ENCODE measurements around the gene LRRC45. TPM values are rescaled to one million over a fixed set of nuclear protein-coding genes. Genes with fewer than 3 reads are reported as not detected.

The LRRC45 gene
- total and polyA plus RNA-seq, 9 of the 15 experiments (the other 6 are each of a cell fraction or from before 2014, with no cell fraction given) = 3.5 to 21.5 (median 11.2) TPM; not detected in 2

DNA sequence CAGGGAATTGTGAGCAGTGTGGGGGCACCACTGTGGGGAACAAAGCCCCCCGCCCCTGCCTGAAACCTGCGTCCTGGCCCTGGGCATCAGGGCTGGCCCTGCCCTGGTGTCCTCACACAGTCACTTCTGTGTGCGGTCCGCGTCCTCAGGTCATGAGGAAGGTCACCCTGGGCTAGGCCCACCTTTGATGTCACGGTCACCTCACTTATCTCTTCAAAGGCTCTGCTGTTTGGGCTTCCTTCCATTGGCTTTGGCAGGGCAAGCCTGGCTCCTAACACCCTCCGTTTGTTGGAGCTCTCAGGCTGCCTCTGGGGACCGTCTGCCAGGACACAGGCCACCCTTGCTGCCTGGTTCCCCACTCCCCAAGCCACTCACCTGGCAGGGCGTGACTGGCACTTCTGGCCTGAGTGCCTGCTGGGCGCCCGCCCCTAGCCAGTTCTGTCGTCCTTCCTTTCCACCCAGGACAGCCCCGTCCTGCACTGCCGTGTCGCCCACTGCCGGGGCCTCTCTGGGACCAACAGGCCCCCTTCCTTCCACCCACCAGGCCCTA, 9.3 kb upstream of the LRRC45 start (continued):
- no peak for TF ChIP-seq CBX2 (IDR thresholded peaks at IDR 0.05; ENCODE audit: insufficient read depth, low read length, poor library complexity, severe bottlenecking)
- no peak for TF ChIP-seq TBP (optimal IDR thresholded peaks at IDR 0.05; ENCODE audit: low read depth, low read length)

DNA sequence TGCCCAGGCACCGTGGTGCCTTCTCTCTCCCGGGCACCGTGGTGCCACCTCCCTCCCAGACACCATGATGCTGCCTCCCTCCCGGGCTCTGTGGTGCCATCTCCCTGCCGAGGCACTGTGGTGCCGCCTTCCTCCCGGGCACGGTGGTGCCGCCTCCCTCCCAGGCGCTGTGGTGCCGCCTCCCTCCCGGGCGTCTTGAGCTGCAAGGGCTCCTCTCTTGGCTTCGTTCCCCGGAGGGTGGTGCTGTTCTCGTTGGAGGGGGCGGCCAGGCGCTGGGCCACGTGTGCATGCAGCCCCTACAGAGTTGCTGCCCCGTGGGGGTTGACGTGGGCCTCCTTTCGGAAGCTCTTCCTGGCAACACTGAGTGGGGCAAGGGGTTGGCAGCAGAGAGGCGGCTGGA, 8.7 kb upstream of the LRRC45 start:
- Histone ChIP-seq H4K20me1 (replicated peaks; ENCODE audit: control insufficient read depth, insufficient read depth, low read length) (no peaks in the 10 kb centered on the region), H3K36me3 (ENCODE audit: control insufficient read depth, insufficient read depth, low read length) (peaks cover 16% of the 10 kb centered on the region; the same call in 1 of the 3 replicates), H3K4me3 (no peak overlapping the region), H3K9me3 (replicated peaks; ENCODE audit: control insufficient read depth, insufficient read depth, low read depth, low read length) (no peaks in the 10 kb centered on the region), H2AFZ (ENCODE audit: low read depth, low read length) (no peak overlapping the region), H3K4me2 (ENCODE audit: insufficient read depth, low read length) (no peak overlapping the region), H3K9ac (ENCODE audit: insufficient read depth in 1 of 2, low read depth in 2 of 2, low read length in 2 of 2) (no peak overlapping the region; a peak in 1 of 4 replicates), H3K9me1 (ENCODE audit: control insufficient read depth, insufficient read depth, low read length) (no peaks in the 10 kb centered on the region), H3K79me2 (ENCODE audit: control insufficient read depth, insufficient read depth, low read length) (no peaks in the 10 kb centered on the region), H3K27me3 (ENCODE audit: control insufficient read depth in 2 of 2, insufficient read depth in 2 of 2, low read length in 2 of 2) (no peaks in the 10 kb centered on the region), H3K27ac (ENCODE audit: extremely low read depth, low read depth, low read length) (no peak overlapping the region), H3K4me1 (replicated peaks in 1 of 2; ENCODE audit: control insufficient read depth in 2 of 2, insufficient read depth in 2 of 2, low read length in 2 of 2) (peaks cover 0 to 87% of the 10 kb centered on the region in 2 experiments; a peak in 3 of 5 replicates)
- TF ChIP-seq POLR2G (IDR thresholded peaks at IDR 0.05; ENCODE audit: low read depth, low read length) (0 out of 2 replicates have a peak, but pooled peaks have one; percentile 26), ZNF778 (CRISPR knock-in tag; IDR thresholded peaks at IDR 0.05) (no peak)
- in situ Hi-C loops (cut with MboI) (no loop called here), intact Hi-C loops (cut with micrococcal nuclease) (no loop called here)
- POLR2A ChIA-PET = interaction anchor here (0.6 kb wide), 2 partner anchors 116 to 804 kb away, joined by 3 read pairs; no protein-coding TSS in a partner anchor
- FAIRE-seq (no peak), ATAC-seq (no peak), DNase-seq (ENCODE audit: extremely low read depth in 1 of 4, low spot score in 3 of 4) (no peak)
- BruUV-seq (replicated peaks) = no TSS peak
- CTCF ChIA-PET (ENCODE audit: low intra/inter-chr PET ratio) = no interaction called here
- 67% methylated on average over 11 of the region's 23 CpGs for WGBS (ENCODE audit: insufficient coverage, low coverage, missing lambda C conversion rate)
